Transverse colon (tissue), 3 donors: ENCODE measurements around the gene OBSL1.

Source experiments
- CTCF ChIP-seq, 5 experiments: fragments of 200-600 bp in 3 of 5; fragments of 450-650 bp in 2 of 5; sonication (generic) in 3 of 5; IDR thresholded peaks; 1 replicate in 2 of 5; 2 replicates in 3 of 5; pipeline ENCODE4 v1.5.1; 2016 to 2017; ENCODE audit warnings: antibody characterized with exemption in 5 of 5, inconsistent platforms in 3 of 5, mild to moderate bottlenecking in 2 of 5, moderate library complexity in 1 of 5
- EP300 ChIP-seq: sonication (generic); formaldehyde crosslinking; IDR thresholded peaks from one replicate; pipeline ENCODE4 v1.6.1; 2017; ENCODE audit warnings: antibody characterized with exemption, low read depth

- TF ChIP-seq CTCF (IDR thresholded peaks at IDR 0.05), result no peak
- no peak for TF ChIP-seq EP300
Observed at GRCh38 chr2:219575566-219576504, 4.5 kb upstream of the OBSL1 start.
